ENCODE measurements around the gene RPN1.

DNA sequence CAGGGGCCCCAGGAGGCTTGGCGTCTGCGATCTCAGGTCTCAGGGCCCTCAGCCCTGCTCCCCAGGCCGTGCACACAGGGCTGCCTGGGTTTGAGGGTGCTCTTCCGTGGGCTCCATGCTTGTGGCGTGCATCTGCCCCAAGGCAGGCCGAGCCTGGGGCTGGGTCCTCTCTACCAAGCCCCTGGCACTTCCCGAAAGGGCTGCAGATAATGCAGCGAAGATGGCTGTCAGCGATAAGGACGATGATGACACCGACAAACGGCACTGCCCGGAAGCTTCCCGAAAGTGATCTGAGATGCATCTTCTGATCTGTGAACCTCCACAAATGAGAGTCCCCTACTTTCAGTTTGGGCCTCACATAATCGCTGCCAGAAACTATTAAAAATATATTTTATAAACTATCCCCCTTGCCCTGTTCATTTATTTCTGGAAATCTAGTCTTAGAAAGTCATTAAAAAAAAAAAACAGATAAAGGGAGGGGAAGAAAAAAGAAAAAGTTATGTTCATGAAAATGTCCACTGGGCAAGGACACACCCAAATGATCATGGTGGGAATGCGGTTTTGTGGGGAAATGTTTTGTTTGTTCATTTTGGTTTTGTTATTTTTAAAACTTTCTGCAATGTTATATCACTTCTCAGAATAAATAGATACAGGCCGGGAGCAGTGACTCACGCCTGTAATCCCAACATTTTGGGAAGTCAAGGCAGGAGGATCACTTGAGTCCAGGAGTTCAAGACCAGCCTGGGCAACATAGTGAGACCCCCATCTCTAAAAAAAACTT, 51.5 kb downstream of the RPN1 start:
- TF ChIP-seq, protein P1, sequence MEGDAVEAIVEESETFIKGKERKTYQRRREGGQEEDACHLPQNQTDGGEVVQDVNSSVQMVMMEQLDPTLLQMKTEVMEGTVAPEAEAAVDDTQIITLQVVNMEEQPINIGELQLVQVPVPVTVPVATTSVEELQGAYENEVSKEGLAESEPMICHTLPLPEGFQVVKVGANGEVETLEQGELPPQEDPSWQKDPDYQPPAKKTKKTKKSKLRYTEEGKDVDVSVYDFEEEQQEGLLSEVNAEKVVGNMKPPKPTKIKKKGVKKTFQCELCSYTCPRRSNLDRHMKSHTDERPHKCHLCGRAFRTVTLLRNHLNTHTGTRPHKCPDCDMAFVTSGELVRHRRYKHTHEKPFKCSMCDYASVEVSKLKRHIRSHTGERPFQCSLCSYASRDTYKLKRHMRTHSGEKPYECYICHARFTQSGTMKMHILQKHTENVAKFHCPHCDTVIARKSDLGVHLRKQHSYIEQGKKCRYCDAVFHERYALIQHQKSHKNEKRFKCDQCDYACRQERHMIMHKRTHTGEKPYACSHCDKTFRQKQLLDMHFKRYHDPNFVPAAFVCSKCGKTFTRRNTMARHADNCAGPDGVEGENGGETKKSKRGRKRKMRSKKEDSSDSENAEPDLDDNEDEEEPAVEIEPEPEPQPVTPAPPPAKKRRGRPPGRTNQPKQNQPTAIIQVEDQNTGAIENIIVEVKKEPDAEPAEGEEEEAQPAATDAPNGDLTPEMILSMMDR (IDR thresholded peaks at IDR 0.05), result no peak
- no peak for TF ChIP-seq POLR2A (IDR thresholded peaks at IDR 0.05)
